ENCODE results near the gene MTHFD2.

The MTHFD2 gene

DNA sequence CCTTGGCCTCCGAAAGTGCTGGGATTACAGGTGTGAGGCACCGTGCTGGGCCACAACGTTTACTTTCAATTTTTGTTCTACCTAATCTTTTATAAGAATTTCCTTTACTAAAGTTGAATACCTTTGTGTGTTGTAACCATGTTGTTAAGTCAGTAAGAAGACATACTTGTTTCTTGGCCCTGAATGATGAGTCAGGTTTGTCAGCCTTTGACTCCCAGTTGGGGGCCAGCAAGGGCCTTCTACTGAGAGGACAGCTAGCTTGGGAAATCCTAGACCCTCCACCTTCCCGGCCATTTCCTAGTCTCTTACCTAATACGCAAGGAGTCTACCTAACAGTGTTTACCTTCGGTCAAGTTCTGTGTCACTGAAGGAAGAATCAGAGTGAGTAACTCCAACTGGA lies 22.7 kb downstream of the MTHFD2 start:
- ChIA-PET CTCF (no interaction called here), POLR2A (interaction anchor here (0.6 kb wide), 1 partner anchor 54 kb away, joined by 3 read pairs; no protein-coding TSS in a partner anchor)
- DNase-seq (ENCODE audit: low read depth, low spot score), result no peak
- no peak overlapping the region for H3K4me3 ChIP-seq (ENCODE audit: low read depth, low read length)
- TF ChIP-seq, protein P1, sequence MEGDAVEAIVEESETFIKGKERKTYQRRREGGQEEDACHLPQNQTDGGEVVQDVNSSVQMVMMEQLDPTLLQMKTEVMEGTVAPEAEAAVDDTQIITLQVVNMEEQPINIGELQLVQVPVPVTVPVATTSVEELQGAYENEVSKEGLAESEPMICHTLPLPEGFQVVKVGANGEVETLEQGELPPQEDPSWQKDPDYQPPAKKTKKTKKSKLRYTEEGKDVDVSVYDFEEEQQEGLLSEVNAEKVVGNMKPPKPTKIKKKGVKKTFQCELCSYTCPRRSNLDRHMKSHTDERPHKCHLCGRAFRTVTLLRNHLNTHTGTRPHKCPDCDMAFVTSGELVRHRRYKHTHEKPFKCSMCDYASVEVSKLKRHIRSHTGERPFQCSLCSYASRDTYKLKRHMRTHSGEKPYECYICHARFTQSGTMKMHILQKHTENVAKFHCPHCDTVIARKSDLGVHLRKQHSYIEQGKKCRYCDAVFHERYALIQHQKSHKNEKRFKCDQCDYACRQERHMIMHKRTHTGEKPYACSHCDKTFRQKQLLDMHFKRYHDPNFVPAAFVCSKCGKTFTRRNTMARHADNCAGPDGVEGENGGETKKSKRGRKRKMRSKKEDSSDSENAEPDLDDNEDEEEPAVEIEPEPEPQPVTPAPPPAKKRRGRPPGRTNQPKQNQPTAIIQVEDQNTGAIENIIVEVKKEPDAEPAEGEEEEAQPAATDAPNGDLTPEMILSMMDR (IDR thresholded peaks at IDR 0.05; ENCODE audit: insufficient read depth, low read length, missing control alignments), result no peak

DNA sequence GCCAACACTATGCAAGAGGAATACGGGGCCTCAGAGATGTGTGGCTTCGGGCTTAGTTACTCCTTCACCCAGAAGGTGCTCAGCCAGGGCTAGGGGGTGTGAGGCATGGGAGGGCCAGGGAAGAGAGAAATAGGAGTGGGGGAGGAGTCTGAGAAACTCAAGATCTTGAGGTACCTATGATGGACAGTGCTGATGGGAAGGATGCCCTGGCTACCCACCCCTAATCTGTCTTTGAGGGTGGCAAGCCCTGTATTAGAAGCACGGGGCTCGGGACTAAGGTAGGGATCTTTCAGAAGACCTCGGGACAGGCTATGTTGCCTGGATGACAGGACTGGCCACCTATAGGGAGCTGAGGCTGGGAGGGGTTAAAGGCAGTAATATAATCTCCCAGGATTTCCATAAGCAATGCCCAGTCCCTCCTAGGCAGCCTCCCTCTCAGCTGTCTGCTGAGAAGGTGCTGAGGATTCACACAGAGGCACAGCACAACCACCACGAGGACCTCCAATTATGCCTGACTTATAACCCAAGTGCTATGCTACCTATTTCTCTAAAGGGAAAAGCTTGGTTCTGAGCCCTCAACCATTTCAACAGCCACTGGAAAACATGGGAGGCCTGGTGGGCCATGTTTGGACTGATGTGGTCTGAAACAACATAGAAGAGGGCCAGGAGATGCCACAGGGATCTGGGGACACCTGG lies 23.3 kb downstream of the MTHFD2 start:
- DNase-seq (ENCODE audit: low read depth, low spot score), result no peak
- ChIA-PET CTCF (interaction anchor here (1.3 kb wide), 1 partner anchor 114 kb away, joined by 3 read pairs; no protein-coding TSS in a partner anchor), POLR2A (no interaction called here)
- TF ChIP-seq, protein P1 (IDR thresholded peaks at IDR 0.05; ENCODE audit: insufficient read depth, low read length, missing control alignments), result no peak
- no peak overlapping the region for H3K4me3 ChIP-seq (ENCODE audit: low read depth, low read length)

DNA sequence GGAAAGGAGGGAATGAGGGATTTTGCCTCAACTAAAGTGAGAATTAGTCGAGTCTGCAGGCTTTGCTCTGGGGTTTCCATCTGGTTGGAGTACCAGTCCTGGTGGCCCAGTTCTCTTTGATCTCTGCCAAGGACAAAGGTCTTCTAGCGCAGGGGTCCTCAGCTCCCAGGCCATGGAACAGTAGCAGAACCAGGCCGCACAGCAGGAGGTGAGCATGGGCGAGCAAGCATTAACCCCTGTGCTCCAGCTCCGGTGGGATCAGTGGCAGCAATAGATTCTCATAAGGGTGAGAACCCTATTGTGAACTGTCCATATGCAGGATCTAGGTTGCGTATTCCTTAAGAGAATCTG lies 23.9 kb downstream of the MTHFD2 start:
- POLR2A ChIA-PET, result no interaction called here
- no peak for DNase-seq (ENCODE audit: low read depth, low spot score)
- no peak overlapping the region for H3K4me3 ChIP-seq (ENCODE audit: low read depth, low read length)
- TF ChIP-seq, protein P1 (IDR thresholded peaks at IDR 0.05; ENCODE audit: insufficient read depth, low read length, missing control alignments), result no peak
- CTCF ChIA-PET, result interaction anchor here (1.3 kb wide), 1 partner anchor 113 kb away, joined by 3 read pairs; no protein-coding TSS in a partner anchor

DNA sequence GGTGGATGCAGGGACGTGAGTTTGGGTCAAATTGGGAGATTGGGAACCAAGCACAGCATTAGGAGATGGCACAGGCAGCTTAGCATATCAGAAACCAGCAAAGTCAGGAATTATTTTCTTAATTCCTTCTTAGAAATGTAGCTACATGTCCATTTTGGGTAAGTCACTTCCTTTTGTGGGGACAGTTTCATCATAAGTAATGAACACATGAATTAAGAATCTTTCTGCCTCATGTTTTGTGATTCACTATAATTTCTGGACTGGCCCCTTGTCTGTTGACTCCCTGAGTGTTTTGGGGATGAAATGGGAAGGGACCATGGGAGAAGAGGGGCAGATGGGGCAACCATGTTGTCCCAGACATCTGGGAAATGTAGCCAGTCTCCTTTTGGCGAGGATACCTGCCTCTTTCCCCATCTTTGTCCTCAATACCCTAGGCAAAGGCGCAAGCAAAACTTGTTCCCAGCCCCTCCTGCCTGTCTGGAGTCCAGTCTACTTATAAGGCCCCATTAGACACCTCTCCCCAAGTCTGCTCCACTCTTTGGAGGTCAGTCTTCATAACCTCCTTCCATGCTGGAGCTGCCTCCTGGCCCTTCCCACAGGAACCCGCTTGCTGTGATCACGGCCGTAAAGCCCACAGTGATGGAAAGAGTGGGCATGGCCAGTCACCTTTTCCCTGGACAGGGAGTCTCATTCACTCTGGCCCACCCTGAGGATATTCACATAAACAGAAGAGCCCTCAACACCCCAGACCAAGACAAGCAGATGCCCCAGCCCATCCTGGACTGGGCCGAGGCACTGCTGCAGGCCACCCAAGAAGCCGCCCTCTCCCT lies 25.7 kb downstream of the MTHFD2 start:
- DNase-seq (ENCODE audit: low read depth, low spot score), result no peak
- POLR2A ChIA-PET, result interaction anchor here (1.0 kb wide), 1 partner anchor 25 kb away, joined by 3 read pairs; the partner anchor contains the start of gene MTHFD2
- TF ChIP-seq, protein P1 (IDR thresholded peaks at IDR 0.05; ENCODE audit: insufficient read depth, low read length, missing control alignments), result no peak
- CTCF ChIA-PET, result interaction anchor here (1.5 kb wide), 1 partner anchor 26 kb away, joined by 5 read pairs; no protein-coding TSS in a partner anchor
- no peak overlapping the region for H3K4me3 ChIP-seq (ENCODE audit: low read depth, low read length)

DNA sequence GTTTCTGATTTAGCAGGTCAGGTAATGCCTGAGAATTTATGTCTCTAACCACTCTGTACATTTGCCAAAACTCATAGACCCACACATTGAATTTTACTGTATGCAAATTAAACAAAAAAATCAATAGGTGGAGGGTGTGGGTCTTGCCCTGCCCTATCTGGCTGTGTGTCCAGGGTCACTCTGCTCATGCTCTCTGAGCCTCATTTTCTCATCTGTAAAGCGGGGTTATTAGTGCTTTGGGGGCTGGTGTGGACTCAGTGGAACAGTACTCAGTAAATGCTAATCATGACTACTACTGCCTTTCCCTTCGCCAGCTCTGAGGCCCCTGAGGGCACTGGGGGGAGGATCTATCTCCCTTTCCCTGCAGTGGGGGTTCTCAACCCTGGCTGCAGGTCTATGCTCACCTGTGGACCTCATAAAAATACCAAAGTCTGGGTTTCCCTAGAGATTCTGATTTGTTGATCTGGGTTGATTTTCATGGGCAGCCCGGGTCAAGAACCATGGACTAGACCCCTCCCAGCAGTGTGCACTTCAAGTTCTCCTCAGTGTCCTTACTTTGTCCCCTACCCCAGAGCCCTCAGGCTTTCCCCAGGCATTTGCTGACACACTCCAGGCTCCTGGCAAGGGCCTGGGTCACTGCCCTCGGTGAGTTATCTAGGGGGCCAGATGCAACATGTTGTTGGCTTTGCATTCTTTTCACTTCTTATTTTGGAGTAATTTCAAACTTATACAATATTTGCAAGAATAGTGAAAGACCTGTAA lies 27.5 kb downstream of the MTHFD2 start:
- TF ChIP-seq, protein P1 (IDR thresholded peaks at IDR 0.05; ENCODE audit: insufficient read depth, low read length, missing control alignments), result no peak
- ChIA-PET CTCF (interaction anchor here (0.7 to 1.6 kb wide), 2 partner anchors 9 to 24 kb away, joined by 3 to 7 read pairs; no protein-coding TSS in a partner anchor), POLR2A (no interaction called here)
- no peak overlapping the region for H3K4me3 ChIP-seq (ENCODE audit: low read depth, low read length)
- DNase-seq (ENCODE audit: low read depth, low spot score), result no peak

Data from AG04449 (cell line).